Large intestine (tissue), 3 donors: ENCODE data around the gene PDE1A. TPM values are rescaled to one million over a fixed set of nuclear protein-coding genes. Genes with fewer than 3 reads are reported as not detected.
"Not testable (repeated sequence)": the region's sequence is repeated elsewhere in the genome, so short reads cannot be mapped to it uniquely, and the experiment has no call there.

Experiments used
- DNase-seq, 2 donors: peaks; one replicate each; pipeline versions ENCODE4 v3.0.0 to v3.0.0-alpha.2; 2013
- H3K27ac ChIP-seq: one replicate; pipeline ENCODE4 v1.5.1; 2013; ENCODE audit warnings: low read length
- H3K27me3 ChIP-seq: 2 replicates; pipeline ENCODE4 v1.6.1; 2013; ENCODE audit warnings: low read length; ENCODE audit not compliant: control insufficient read depth, insufficient read depth
- H3K36me3 ChIP-seq: 2 replicates; pipeline ENCODE4 v1.6.1; 2013; ENCODE audit warnings: low read length; ENCODE audit not compliant: control insufficient read depth, insufficient read depth
- H3K4me1 ChIP-seq: one replicate; pipeline ENCODE4 v1.6.1; 2013; ENCODE audit warnings: low read length; ENCODE audit not compliant: control insufficient read depth, insufficient read depth
- H3K4me3 ChIP-seq: one replicate; pipeline ENCODE4 v1.5.1; 2013; ENCODE audit warnings: low read length
- H3K9me3 ChIP-seq: one replicate; pipeline ENCODE4 v1.6.1; 2013; ENCODE audit warnings: mild to moderate bottlenecking, low read depth, low read length, moderate library complexity; ENCODE audit not compliant: control insufficient read depth
- WGBS: methylation state at CpG from one replicate; pipeline ENCODE4 v1.1.5; 2013; ENCODE audit warnings: low lambda C conversion rate; ENCODE audit not compliant: insufficient coverage; 5-methylcytosine and 5-hydroxymethylcytosine counted together
- polyA plus RNA-seq: library from polyadenylated mRNA; unstranded; fragments of 120-200 nt; gene quantifications from one replicate; pipeline ENCODE4 v1.2.1, GENCODE V29; 2013

Gene PDE1A
- polyA plus RNA-seq, 1 donor: 16.1 TPM

DNA sequence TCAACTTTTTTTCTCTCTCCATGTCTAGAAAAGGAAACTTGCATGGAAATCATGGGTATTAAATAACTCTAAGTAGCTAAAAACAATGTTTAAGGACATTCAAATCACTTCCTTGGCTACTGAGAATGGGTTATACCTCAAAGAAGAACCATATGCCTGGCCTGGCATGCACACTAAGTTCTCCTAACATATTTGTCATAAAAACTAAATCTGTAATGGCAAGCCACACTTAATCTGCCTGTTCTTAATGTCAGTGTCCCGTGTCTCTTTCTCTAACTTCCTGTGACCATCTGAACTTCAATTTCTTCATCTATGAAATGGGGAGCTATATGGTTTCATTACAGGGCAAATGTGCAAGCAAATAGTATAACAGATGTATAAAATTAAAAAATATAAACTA lies 11.1 kb downstream of the PDE1A start:
- 83% methylated on average over 1 of the region's 1 CpG for WGBS
- Histone ChIP-seq H3K27me3 (no peaks in the 10 kb centered on the region), H3K4me3 (no peak overlapping the region), H3K27ac (peak overlapping the region; percentile 16), H3K9me3 (no peaks in the 10 kb centered on the region), H3K36me3 (no peaks in the 10 kb centered on the region), H3K4me1 (no peaks in the 10 kb centered on the region)
- DNase-seq: no peak

DNA sequence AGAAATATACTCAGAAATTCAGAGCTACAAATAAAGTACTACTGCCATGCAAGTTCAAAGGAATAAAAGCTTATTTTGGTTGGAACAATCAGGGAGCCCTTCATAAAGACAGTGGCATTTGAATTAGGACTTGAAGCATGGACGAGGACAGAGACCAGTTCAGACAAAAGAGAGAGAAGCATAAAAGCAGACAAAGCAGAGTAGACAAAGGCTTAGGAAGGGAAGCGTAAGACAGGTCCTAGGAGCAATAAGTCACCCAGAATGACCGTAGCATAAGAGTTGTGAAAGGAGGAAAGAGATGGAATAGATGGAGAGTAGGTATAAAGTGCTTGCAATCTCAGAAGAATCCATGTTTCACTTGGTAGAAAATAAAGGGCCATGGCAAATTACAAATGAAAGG lies 14.0 kb downstream of the PDE1A start:
- Histone ChIP-seq H3K27me3 (no peaks in the 10 kb centered on the region), H3K4me3 (no peak overlapping the region), H3K4me1 (no peaks in the 10 kb centered on the region), H3K27ac (no peak overlapping the region), H3K9me3 (no peaks in the 10 kb centered on the region), H3K36me3 (no peaks in the 10 kb centered on the region)
- no peak for DNase-seq
- WGBS: 87% methylated on average over 3 of the region's 3 CpGs

- WGBS: 86% methylated on average over 1 of the region's 2 CpGs
- H3K27ac ChIP-seq: no peak overlapping the region
- H3K36me3 ChIP-seq: no peaks in the 10 kb centered on the region
- no peak overlapping the region for H3K4me3 ChIP-seq
- no peaks in the 10 kb centered on the region for H3K4me1 ChIP-seq
- DNase-seq: no peak
- H3K27me3 ChIP-seq: no peaks in the 10 kb centered on the region
- no peaks in the 10 kb centered on the region for H3K9me3 ChIP-seq
These were observed 16.7 kb downstream of the PDE1A start for GRCh38 chr2:182410120-182410519.

DNA sequence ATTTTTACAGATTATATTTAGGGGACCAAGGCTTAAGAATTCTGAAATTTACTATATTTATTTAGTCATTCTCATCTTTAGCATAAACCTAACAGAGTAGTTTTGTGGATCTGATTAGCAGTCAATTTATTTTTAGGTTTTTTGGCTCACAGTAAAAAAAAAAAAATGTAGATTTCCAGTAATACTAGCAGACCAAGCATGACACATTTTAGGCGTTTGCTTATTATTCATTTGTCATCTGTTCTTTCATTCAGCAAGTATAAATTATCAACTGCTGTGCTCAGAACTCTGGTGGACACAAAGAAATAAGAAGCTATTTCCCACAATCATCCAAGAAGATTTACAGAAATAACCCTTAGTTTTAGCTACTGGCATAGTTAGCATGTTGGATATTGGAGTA lies 20.6 kb downstream of the PDE1A start:
- Histone ChIP-seq H3K4me3 (no peak overlapping the region), H3K4me1 (no peaks in the 10 kb centered on the region), H3K36me3 (no peaks in the 10 kb centered on the region), H3K27me3 (no peaks in the 10 kb centered on the region), H3K9me3 (no peaks in the 10 kb centered on the region), H3K27ac (no peak overlapping the region)
- WGBS: no CpG with 5 or more reads among the region's 1 CpG
- DNase-seq: no peak

DNA sequence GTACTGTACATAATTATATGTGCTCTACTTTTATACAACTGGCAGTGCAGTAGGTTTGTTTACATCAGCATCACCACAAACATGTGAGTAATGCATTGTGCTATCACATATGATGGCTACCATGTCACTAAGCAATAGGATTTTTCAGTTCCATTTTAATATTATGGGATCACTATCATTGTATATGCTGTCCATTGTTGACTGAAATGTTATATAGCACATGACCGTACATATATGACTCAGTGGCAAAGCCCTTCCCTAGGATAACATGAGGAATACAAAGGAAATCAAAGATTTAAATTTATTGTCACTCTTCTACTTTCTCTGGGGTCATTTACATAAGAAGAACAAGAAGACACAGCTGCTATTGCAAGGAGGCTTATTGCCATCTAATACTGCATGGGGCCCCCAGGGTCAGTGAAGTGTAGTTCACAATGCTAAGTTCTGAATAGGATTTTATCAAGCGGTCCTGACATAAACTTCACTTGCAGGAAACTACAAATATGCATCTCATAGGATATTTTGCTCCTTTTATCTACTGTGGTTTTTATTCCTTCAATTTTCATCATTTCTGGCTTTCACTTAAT lies 21.8 kb downstream of the PDE1A start:
- Histone ChIP-seq H3K27me3 (no peaks in the 10 kb centered on the region), H3K9me3 (no peaks in the 10 kb centered on the region), H3K27ac (no peak overlapping the region), H3K4me3 (no peak overlapping the region), H3K36me3 (no peaks in the 10 kb centered on the region), H3K4me1 (no peaks in the 10 kb centered on the region)
- no peak for DNase-seq
- no CpG with 5 or more reads among the region's 2 CpGs for WGBS

- no peaks in the 10 kb centered on the region for H3K36me3 ChIP-seq
- H3K9me3 ChIP-seq: no peaks in the 10 kb centered on the region
- no peaks in the 10 kb centered on the region for H3K27me3 ChIP-seq
- 80% methylated on average over 1 of the region's 2 CpGs for WGBS
- no peak overlapping the region for H3K27ac ChIP-seq
- DNase-seq: no peak
- no peaks in the 10 kb centered on the region for H3K4me1 ChIP-seq
- no peak overlapping the region for H3K4me3 ChIP-seq
These were observed 22.7 kb downstream of the PDE1A start for GRCh38 chr2:182404092-182404491.

- Histone ChIP-seq H3K27me3 (no peaks in the 10 kb centered on the region), H3K4me3 (no peak overlapping the region), H3K9me3 (no peaks in the 10 kb centered on the region), H3K27ac (no peak overlapping the region), H3K4me1 (no peaks in the 10 kb centered on the region), H3K36me3 (no peaks in the 10 kb centered on the region)
- WGBS: no CpG with 5 or more reads among the region's 1 CpG
- DNase-seq: no peak
These were observed 33.5 kb downstream of the PDE1A start for GRCh38 chr2:182393270-182393760.

DNA sequence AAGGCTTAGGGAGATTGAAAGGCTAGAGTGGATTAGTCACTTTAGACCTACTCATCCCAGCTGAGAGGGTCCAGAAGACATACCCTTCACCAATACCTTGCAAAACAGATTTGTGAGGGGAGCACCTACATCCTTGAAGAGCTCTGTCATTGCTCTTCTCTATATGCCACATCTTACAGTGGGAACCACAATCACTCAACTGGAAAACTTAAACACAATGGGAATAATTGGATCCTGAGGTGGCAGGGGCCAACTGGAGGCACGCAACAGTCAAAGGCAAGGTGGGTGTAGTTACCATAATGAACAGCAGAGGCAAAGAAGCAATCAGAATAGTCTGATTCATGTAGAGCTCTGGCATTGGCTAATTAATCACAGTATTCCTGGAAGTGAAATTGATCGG lies 35.4 kb downstream of the PDE1A start:
- Histone ChIP-seq H3K9me3 (peaks cover 4% of the 10 kb centered on the region), H3K4me1 (no peaks in the 10 kb centered on the region), H3K27ac (no peak overlapping the region), H3K36me3 (no peaks in the 10 kb centered on the region), H3K27me3 (no peaks in the 10 kb centered on the region), H3K4me3 (no peak overlapping the region)
- 100% methylated on average over 1 of the region's 2 CpGs for WGBS
- no peak for DNase-seq

DNA sequence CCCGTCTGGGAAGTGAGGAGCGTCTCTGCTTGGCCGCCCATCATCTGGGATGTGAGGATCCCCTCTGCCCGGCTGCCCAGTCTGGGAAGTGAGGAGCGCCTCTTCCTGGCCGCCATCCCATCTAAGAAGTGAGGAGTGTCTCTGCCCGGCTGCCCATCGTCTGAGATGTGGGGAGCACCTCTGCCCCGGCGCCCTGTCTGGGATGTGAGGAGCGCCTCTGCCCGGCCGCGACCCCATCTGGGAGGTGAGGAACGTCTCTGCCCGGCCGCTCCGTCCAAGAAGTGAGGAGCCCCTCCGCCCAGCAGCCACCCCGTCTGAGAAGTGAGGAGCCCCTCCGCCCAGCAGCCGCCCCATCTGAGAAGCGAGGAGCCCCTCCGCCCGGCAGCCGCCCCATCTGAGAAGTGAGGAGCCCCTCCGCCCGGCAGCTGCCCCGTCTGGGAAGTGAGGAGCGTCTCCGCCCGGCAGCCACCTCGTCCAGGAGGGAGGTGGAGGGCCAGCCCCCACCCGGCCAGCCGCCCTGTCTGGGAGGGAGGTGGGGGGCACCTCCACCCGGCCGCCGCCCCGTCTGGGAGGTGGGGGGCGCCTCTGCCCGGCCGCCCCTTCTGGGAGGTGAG lies 40.5 kb downstream of the PDE1A start:
- not testable (repeated sequence) for H3K4me1 ChIP-seq, H3K27me3 ChIP-seq, H3K36me3 ChIP-seq, H3K27ac ChIP-seq, H3K4me3 ChIP-seq, DNase-seq
- no CpG with 5 or more reads among the region's 42 CpGs for WGBS
- H3K9me3 ChIP-seq: peaks cover 19% of the 10 kb centered on the region

GRCh38 chr2:182384860-182385259 lies 42.0 kb downstream of the PDE1A start:
- Histone ChIP-seq H3K9me3 (peaks cover 19% of the 10 kb centered on the region), H3K27me3 (no peaks in the 10 kb centered on the region), H3K27ac (no peak overlapping the region), H3K4me1 (no peaks in the 10 kb centered on the region), H3K36me3 (no peaks in the 10 kb centered on the region), H3K4me3 (no peak overlapping the region)
- DNase-seq: no peak

GRCh38 chr2:182381225-182381624 lies 45.6 kb downstream of the PDE1A start:
- Histone ChIP-seq H3K9me3 (peaks cover 18% of the 10 kb centered on the region), H3K27ac (no peak overlapping the region), H3K36me3 (no peaks in the 10 kb centered on the region), H3K4me1 (no peaks in the 10 kb centered on the region), H3K4me3 (no peak overlapping the region), H3K27me3 (no peaks in the 10 kb centered on the region)
- DNase-seq: no peak
- WGBS: 80% methylated on average over 1 of the region's 8 CpGs
